SK-N-SH (cell line): ENCODE measurements around the gene CCDC194. TPM values are rescaled to one million over a fixed set of nuclear protein-coding genes. Genes with fewer than 3 reads are reported as not detected.

Source experiments
- CTCF ChIA-PET: fragments of 300-600, 350-600 bp; formaldehyde crosslinking; extraction: SDS; loops from one replicate; lab custom pipeline; 2021; lab: Yijun Ruan, JAX
- POLR2A ChIA-PET: fragments of 350-600 bp; sonication (Branson Sonifier 250); formaldehyde crosslinking; extraction: SDS; loops from one replicate; lab custom pipeline; 2020; ENCODE audit warnings: antibody characterized with exemption, inconsistent platforms; lab: Yijun Ruan, JAX
- DNase-seq: peaks from one replicate; pipeline ENCODE4 v3.0.0; 2012
- H2AFZ ChIP-seq: fragments of 200-600 bp; sonication (generic); 2 replicates; pipeline ENCODE4 v1.8.1; 2016; ENCODE audit warnings: antibody characterized with exemption, mild to moderate bottlenecking, low read depth
- H3F3A ChIP-seq: fragments of 200-600 bp; sonication (generic); replicated peaks from 2 replicates; pipeline ENCODE3; 2016; ENCODE audit warnings: antibody characterized with exemption, mild to moderate bottlenecking; ENCODE audit not compliant: insufficient read depth
- H3K27ac ChIP-seq, 2 experiments: fragments of 200-500 bp in 1 of 2; fragments of 200-600 bp in 1 of 2; sonication (Bioruptor generic) in 1 of 2; sonication (generic), shearing (Covaris generic) in 1 of 2; 2 replicates each; pipeline versions ENCODE4 v1.5.1 to v1.6.1; 2014 to 2016; ENCODE audit warnings: low read depth in 2 of 2, inconsistent platforms in 1 of 2, low read length in 1 of 2, mild to moderate bottlenecking in 1 of 2, mixed read lengths in 1 of 2
- H3K27me3 ChIP-seq: fragments of 200-600 bp; sonication (generic), shearing (Covaris generic); 2 replicates; pipeline ENCODE4 v1.6.1; 2016; ENCODE audit warnings: mixed run types; ENCODE audit not compliant: insufficient read depth
- H3K36me3 ChIP-seq, 2 experiments: fragments of 200-500 bp in 1 of 2; fragments of 200-600 bp in 1 of 2; sonication (Bioruptor generic) in 1 of 2; sonication (generic) in 1 of 2; replicated peaks in 1 of 2; 2 replicates each; pipeline versions ENCODE3 to v1.5.1; 2014 to 2016; ENCODE audit warnings: low read length in 1 of 2, mild to moderate bottlenecking in 1 of 2; ENCODE audit not compliant: insufficient read depth in 2 of 2, control insufficient read depth in 1 of 2
- H3K4me1 ChIP-seq, 2 experiments: fragments of 200-500 bp in 1 of 2; fragments of 200-600 bp in 1 of 2; sonication (Bioruptor generic) in 1 of 2; sonication (generic), shearing (Covaris generic) in 1 of 2; 2 replicates each; pipeline versions ENCODE4 v1.5.1 to v1.6.1; 2014 to 2016; ENCODE audit warnings: low read depth in 1 of 2, low read length in 1 of 2, mixed run types in 1 of 2; ENCODE audit not compliant: insufficient read depth in 2 of 2, control insufficient read depth in 1 of 2
- H3K4me2 ChIP-seq: fragments of 200-600 bp; sonication (generic), shearing (Covaris generic); 2 replicates; pipeline ENCODE4 v1.6.1; 2017; ENCODE audit warnings: mixed run types
- H3K4me3 ChIP-seq, 2 experiments: fragments of 200-500 bp in 1 of 2; fragments of 200-600 bp in 1 of 2; sonication (Bioruptor generic) in 1 of 2; sonication (generic), shearing (Covaris generic) in 1 of 2; 2 replicates each; pipeline versions ENCODE4 v1.5.1 to v1.8.1; 2014 to 2016; ENCODE audit warnings: low read depth in 2 of 2, inconsistent platforms in 1 of 2, low read length in 1 of 2, mild to moderate bottlenecking in 1 of 2, mixed read lengths in 1 of 2, moderate library complexity in 1 of 2
- H3K79me2 ChIP-seq: fragments of 200-600 bp; sonication (generic); 2 replicates; pipeline ENCODE4 v1.8.1; 2017; ENCODE audit warnings: mild to moderate bottlenecking; ENCODE audit not compliant: insufficient read depth
- H3K9ac ChIP-seq: fragments of 200-600 bp; sonication (generic); 2 replicates; pipeline ENCODE4 v1.6.1; 2017; ENCODE audit warnings: mixed run types
- H3K9me2 ChIP-seq: fragments of 200-600 bp; sonication (generic); 2 replicates; pipeline ENCODE4 v1.6.1; 2017; ENCODE audit warnings: mixed run types
- H3K9me3 ChIP-seq: fragments of 200-600 bp; sonication (generic); 2 replicates; pipeline ENCODE4 v1.6.1; 2017; ENCODE audit warnings: mixed run types, mild to moderate bottlenecking, moderate library complexity
- H4K20me1 ChIP-seq: fragments of 200-600 bp; sonication (generic); 2 replicates; pipeline ENCODE4 v1.6.1; 2017; ENCODE audit warnings: mild to moderate bottlenecking, mixed run types; ENCODE audit not compliant: insufficient read depth
- ELF1 ChIP-seq: IDR thresholded peaks from 2 replicates; pipeline ENCODE4 v1.4.0; 2012
- EP300 ChIP-seq, 2 experiments: IDR thresholded peaks; 2 replicates each; pipeline versions ENCODE4 v1.4.0 to v1.6.1; 2012; ENCODE audit warnings: borderline replicate concordance in 1 of 2, low read depth in 1 of 2, low read length in 1 of 2
- EZH2phosphoT487 ChIP-seq: fragments of 200-600 bp; sonication (generic); IDR thresholded peaks from 2 replicates; pipeline ENCODE4 v1.6.1; 2017; ENCODE audit warnings: low read depth, mixed run types, mild to moderate bottlenecking, antibody characterized with exemption, moderate library complexity, borderline replicate concordance
- FOXJ3 ChIP-seq: sonication (generic); formaldehyde crosslinking; IDR thresholded peaks from 2 replicates; pipeline ENCODE4 v1.5.1; 2020; ENCODE audit warnings: mild to moderate bottlenecking, missing genetic modification reagents
- FOXM1 ChIP-seq: IDR thresholded peaks from 2 replicates; pipeline ENCODE4 v1.4.0; 2012; ENCODE audit warnings: low read depth, mild to moderate bottlenecking
- GABPA ChIP-seq: IDR thresholded peaks from 2 replicates; pipeline ENCODE4 v1.4.0; 2012; ENCODE audit warnings: low read depth, mild to moderate bottlenecking
- IRF3 ChIP-seq: fragments of 150-350 bp; IDR thresholded peaks from 2 replicates; pipeline ENCODE4 v1.6.1; 2016; ENCODE audit warnings: mild to moderate bottlenecking, low read depth, low read length
- JUND ChIP-seq: IDR thresholded peaks from 2 replicates; pipeline ENCODE4 v1.4.0; 2012
- MEF2A ChIP-seq: IDR thresholded peaks from 2 replicates; pipeline ENCODE4 v1.4.0; 2012; ENCODE audit warnings: low read depth, borderline replicate concordance
- MXI1 ChIP-seq: IDR thresholded peaks from 2 replicates; pipeline ENCODE4 v1.6.1; 2012; ENCODE audit warnings: mild to moderate bottlenecking, low read depth, low read length, improper control_type of control experiment
- TCF12 ChIP-seq: IDR thresholded peaks from 2 replicates; pipeline ENCODE4 v1.4.0; 2012
- TEAD4 ChIP-seq: IDR thresholded peaks from 2 replicates; pipeline ENCODE4 v1.4.0; 2012; ENCODE audit warnings: mild to moderate bottlenecking, borderline replicate concordance; ENCODE audit not compliant: insufficient read depth
- USF2 ChIP-seq: fragments of 150-350 bp; IDR thresholded peaks from 2 replicates; pipeline ENCODE4 v1.6.1; 2017; ENCODE audit warnings: antibody characterized with exemption, low read length, low read depth, borderline replicate concordance
- YY1 ChIP-seq: IDR thresholded peaks from 2 replicates; pipeline ENCODE4 v1.4.0; 2012; ENCODE audit warnings: low read depth, mild to moderate bottlenecking
- ZBTB33 ChIP-seq: IDR thresholded peaks from 2 replicates; pipeline ENCODE4 v1.4.0; 2012; ENCODE audit warnings: low read depth, borderline replicate concordance
- WGBS: methylation state at CpG from one replicate; pipeline ENCODE4 v1.1.6; 2017; ENCODE audit warnings: low lambda C conversion rate; 5-methylcytosine and 5-hydroxymethylcytosine counted together
- polyA plus RNA-seq, 3 experiments: library from polyadenylated mRNA; depleted of rRNA; stranded (reverse); fragments of >200 nt; gene quantifications; 2 replicates each; pipeline ENCODE4 v1.2.3, GENCODE V29; 2012

CCDC194 gene
- polyA plus RNA-seq, 1 of the 3 experiments (the other 2 are of a cell fraction), result not detected

GRCh38 chr19:17393002-17393401 is 994 bp downstream of the CCDC194 start:
- H3K27ac ChIP-seq, result no peak overlapping the region
- H3K79me2 ChIP-seq, result no peaks in the 10 kb centered on the region
- DNase-seq, result no peak
- TF ChIP-seq IRF3, result no peak
- TF ChIP-seq EP300 (IDR thresholded peaks at IDR 0.05; ENCODE audit: borderline replicate concordance in 1 of 2, low read depth in 1 of 2, low read length in 1 of 2), result no peak
- no peak for TF ChIP-seq FOXJ3 (CRISPR knock-in tag)
- TF ChIP-seq MEF2A, result no peak
- TF ChIP-seq JUND, result no peak
- no peak for TF ChIP-seq EZH2phosphoT487
- TF ChIP-seq GABPA, result no peak
- TF ChIP-seq FOXM1, result no peak
- no peak for TF ChIP-seq YY1
- TF ChIP-seq MXI1, result no peak
- TF ChIP-seq ELF1, result no peak
- no peak for TF ChIP-seq TCF12
- no peak for TF ChIP-seq ZBTB33
- no peak for TF ChIP-seq USF2
- TF ChIP-seq TEAD4, result no peak
- TF ChIP-seq, all 33 proteins: peak for 0
- Histone ChIP-seq H3K4me3 (no peak overlapping the region), H3K4me2 (no peak overlapping the region), H3K27me3 (no peaks in the 10 kb centered on the region), H3K9ac (no peak overlapping the region), H3F3A (peaks cover 6% of the 10 kb centered on the region), H4K20me1 (no peaks in the 10 kb centered on the region), H3K9me3 (no peaks in the 10 kb centered on the region), H3K4me1 (peaks cover 0 to 7% of the 10 kb centered on the region in 2 experiments; a peak in 1 of 4 replicates), H3K9me2 (no peaks in the 10 kb centered on the region), H2AFZ (no peak overlapping the region), H3K36me3 (no peaks in the 10 kb centered on the region)
- CTCF ChIA-PET, result interaction anchor here (0.7 to 2.0 kb wide), 6 partner anchors 9 to 100 kb away, joined by 3 to 8 read pairs (median 4); partner anchors contain the start of gene MVB12A
- POLR2A ChIA-PET, result no interaction called here
- 32% methylated on average over 2 of the region's 2 CpGs for whole genome bisulfite sequencing
